ENCODE data around the gene DCHS2. TPM values are rescaled to one million over a fixed set of nuclear protein-coding genes. Genes with fewer than 3 reads are reported as not detected.

DCHS2 gene
- total RNA-seq, 2 experiments from 2014 or later = 0.16 to 0.22 TPM

DNA sequence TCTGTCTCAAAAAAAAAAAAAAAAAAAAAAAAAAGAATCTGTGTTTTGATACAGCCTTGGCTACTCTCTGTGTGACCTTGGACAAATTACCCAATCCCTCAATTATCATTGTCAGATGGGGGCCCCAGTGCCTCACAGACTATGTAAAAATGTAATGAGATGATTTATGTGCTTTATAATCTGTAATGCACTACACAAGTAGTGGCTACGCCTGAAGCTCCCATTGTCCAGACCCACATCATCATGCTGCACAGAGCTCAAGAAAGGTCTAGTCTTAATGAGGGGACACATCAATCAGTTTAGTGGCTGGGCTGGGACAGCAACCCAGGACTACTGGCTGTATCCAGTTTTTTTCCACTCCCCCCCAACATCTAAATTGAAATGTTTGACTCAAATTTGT, 308.3 kb downstream of the DCHS2 start:
- DNase-seq = no peak
- Mint-ChIP-seq H3K27me3 (peaks cover 23% of the 10 kb centered on the region), H3K4me3 (no peak overlapping the region), H3K36me3 (ENCODE audit: low read depth) (no peaks in the 10 kb centered on the region), H3K4me1 (ENCODE audit: low read depth) (no peaks in the 10 kb centered on the region), H3K9me3 (peaks cover 2% of the 10 kb centered on the region), H3K27ac (no peak overlapping the region)
- no peak for ATAC-seq (ENCODE audit: poor library complexity)
- H3K36me3 ChIP-seq (ENCODE audit: insufficient read depth, low read length) = no peaks in the 10 kb centered on the region
- H3K27ac ChIP-seq (ENCODE audit: low read depth in 1 of 2, low read length in 2 of 2) = no peak overlapping the region
- TF ChIP-seq, protein P1, sequence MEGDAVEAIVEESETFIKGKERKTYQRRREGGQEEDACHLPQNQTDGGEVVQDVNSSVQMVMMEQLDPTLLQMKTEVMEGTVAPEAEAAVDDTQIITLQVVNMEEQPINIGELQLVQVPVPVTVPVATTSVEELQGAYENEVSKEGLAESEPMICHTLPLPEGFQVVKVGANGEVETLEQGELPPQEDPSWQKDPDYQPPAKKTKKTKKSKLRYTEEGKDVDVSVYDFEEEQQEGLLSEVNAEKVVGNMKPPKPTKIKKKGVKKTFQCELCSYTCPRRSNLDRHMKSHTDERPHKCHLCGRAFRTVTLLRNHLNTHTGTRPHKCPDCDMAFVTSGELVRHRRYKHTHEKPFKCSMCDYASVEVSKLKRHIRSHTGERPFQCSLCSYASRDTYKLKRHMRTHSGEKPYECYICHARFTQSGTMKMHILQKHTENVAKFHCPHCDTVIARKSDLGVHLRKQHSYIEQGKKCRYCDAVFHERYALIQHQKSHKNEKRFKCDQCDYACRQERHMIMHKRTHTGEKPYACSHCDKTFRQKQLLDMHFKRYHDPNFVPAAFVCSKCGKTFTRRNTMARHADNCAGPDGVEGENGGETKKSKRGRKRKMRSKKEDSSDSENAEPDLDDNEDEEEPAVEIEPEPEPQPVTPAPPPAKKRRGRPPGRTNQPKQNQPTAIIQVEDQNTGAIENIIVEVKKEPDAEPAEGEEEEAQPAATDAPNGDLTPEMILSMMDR (IDR thresholded peaks at IDR 0.05) = no peak
- ChIA-PET CTCF (no interaction called here), POLR2A (no interaction called here)
- H3K4me1 ChIP-seq (ENCODE audit: insufficient read depth, low read length) = no peaks in the 10 kb centered on the region
- no peak overlapping the region for H3K4me3 ChIP-seq (ENCODE audit: low read length)
- intact Hi-C loops (cut with DNase I, micrococcal nuclease) = no loop called here
- H3K9me3 ChIP-seq (ENCODE audit: control insufficient read depth in 1 of 2, insufficient read depth in 1 of 2, low read length in 2 of 2) = no peaks in the 10 kb centered on the region
- H3K27me3 ChIP-seq (ENCODE audit: control insufficient read depth in 1 of 2, insufficient read depth in 2 of 2, low read length in 2 of 2) = no peaks in the 10 kb centered on the region

Other genes starting within 250 kb of the DCHS2 start
- 10 to 100 TPM; 41.1 to 44.8 TPM for gene PLRG1, start 58.6 kb upstream of the DCHS2 start, total RNA-seq
- not detected for gene FGB, start 71.2 kb upstream of the DCHS2 start, total RNA-seq
- not detected for gene FGA, start 98.9 kb upstream of the DCHS2 start, total RNA-seq
- gene FGG, start 120.9 kb upstream of the DCHS2 start, total RNA-seq = not detected